GM23338 (cell line): ENCODE results near the gene AKR1D1. TPM values are rescaled to one million over a fixed set of nuclear protein-coding genes. Genes with fewer than 3 reads are reported as not detected.
A peak's percentile ranks its signal among the peaks of the same experiment; 100 is the strongest.

Source experiments
- ATAC-seq: fragments of 200-7000 bp; cut with Tn5 transposase; 3 replicates; pipeline ENCODE4 v1.9.1; 2020
- DNase-seq: peaks from one replicate; pipeline ENCODE4 v3.0.0-alpha.2; 2015; ENCODE audit warnings: low spot score
- H2AFZ ChIP-seq: fragments of 200-600 bp; sonication (generic); 2 replicates; pipeline ENCODE4 v1.8.0; 2016; ENCODE audit warnings: antibody characterized with exemption, mild to moderate bottlenecking, moderate library complexity
- H3F3A ChIP-seq: fragments of 200-600 bp; sonication (generic); replicated peaks from 2 replicates; pipeline ENCODE4 v1.8.0; 2017; ENCODE audit warnings: antibody characterized with exemption, mixed run types, low read depth
- H3K27ac ChIP-seq: fragments of 200-600 bp; sonication (generic); 2 replicates; pipeline ENCODE4 v1.6.1; 2016; ENCODE audit warnings: low read depth
- H3K27me3 ChIP-seq: fragments of 200-600 bp; sonication (generic); 2 replicates; pipeline ENCODE4 v1.8.0; 2016; ENCODE audit warnings: mild to moderate bottlenecking, mixed run types, moderate library complexity; ENCODE audit not compliant: insufficient read depth
- H3K36me3 ChIP-seq: fragments of 200-600 bp; sonication (generic); 2 replicates; pipeline ENCODE4 v1.8.0; 2016; ENCODE audit warnings: mild to moderate bottlenecking; ENCODE audit not compliant: insufficient read depth
- H3K4me1 ChIP-seq: fragments of 200-600 bp; sonication (generic); 2 replicates; pipeline ENCODE4 v1.8.0; 2016; ENCODE audit warnings: mild to moderate bottlenecking, moderate library complexity; ENCODE audit not compliant: insufficient read depth
- H3K4me2 ChIP-seq: fragments of 200-600 bp; sonication (generic); 2 replicates; pipeline ENCODE4 v1.7.1; 2017; ENCODE audit warnings: mixed run types
- H3K4me3 ChIP-seq: fragments of 200-600 bp; sonication (generic); 2 replicates; pipeline ENCODE4 v1.6.1; 2016; ENCODE audit warnings: mixed run types
- H3K79me2 ChIP-seq: fragments of 200-600 bp; sonication (generic); replicated peaks from 2 replicates; pipeline ENCODE4 v1.8.0; 2017; ENCODE audit warnings: mild to moderate bottlenecking; ENCODE audit not compliant: insufficient read depth
- H3K9me2 ChIP-seq: fragments of 200-600 bp; sonication (generic); 2 replicates; pipeline ENCODE4 v1.8.0; 2017; ENCODE audit not compliant: insufficient read depth
- H4K20me1 ChIP-seq: fragments of 200-600 bp; sonication (generic); replicated peaks from 2 replicates; pipeline ENCODE4 v1.8.0; 2017; ENCODE audit warnings: mild to moderate bottlenecking; ENCODE audit not compliant: insufficient read depth
- H3K27ac Mint-ChIP-seq: 2 replicates; pipeline ENCODE4 v1.8.0; 2020; ENCODE audit warnings: inconsistent platforms, mild to moderate bottlenecking, moderate library complexity, mixed read lengths
- H3K27me3 Mint-ChIP-seq: 3 replicates; pipeline ENCODE4 v1.8.0; 2022; ENCODE audit warnings: low read depth, mild to moderate bottlenecking, moderate library complexity, mixed read lengths, inconsistent platforms; ENCODE audit not compliant: insufficient read depth, poor library complexity
- H3K36me3 Mint-ChIP-seq: 3 replicates; pipeline ENCODE4 v1.8.0; 2021; ENCODE audit warnings: low read depth, mild to moderate bottlenecking, inconsistent platforms, moderate library complexity, mixed read lengths
- H3K4me1 Mint-ChIP-seq: 3 replicates; pipeline ENCODE4 v1.8.0; 2020; ENCODE audit warnings: mild to moderate bottlenecking, inconsistent platforms, mixed read lengths
- H3K4me3 Mint-ChIP-seq: 3 replicates; pipeline ENCODE4 v1.8.0; 2021; ENCODE audit warnings: moderate library complexity, mild to moderate bottlenecking, inconsistent platforms, mixed read lengths
- H3K9me3 Mint-ChIP-seq: 3 replicates; pipeline ENCODE4 v1.8.0; 2020; ENCODE audit warnings: moderate library complexity, mild to moderate bottlenecking, inconsistent platforms, mixed read lengths
- CREB1 ChIP-seq: fragments of 250-450 bp; sonication (Bioruptor Pico); IDR thresholded peaks from 2 replicates; pipeline ENCODE4 v1.5.0; 2020; ENCODE audit warnings: low read depth, mild to moderate bottlenecking, moderate library complexity
- CTCF ChIP-seq, 2 experiments: fragments of 200-600 bp in 1 of 2; sonication (generic) in 1 of 2; conservative IDR thresholded peaks; 2 replicates each; pipeline versions ENCODE4 v1.5.1 to v1.6.1; 2016 to 2017; ENCODE audit warnings: antibody characterized with exemption in 2 of 2, low read depth in 2 of 2, mild to moderate bottlenecking in 2 of 2, moderate library complexity in 1 of 2
- EZH2 ChIP-seq: fragments of 200-600 bp; sonication (generic); IDR thresholded peaks from one replicate; pipeline ENCODE4 v1.8.0; 2017; ENCODE audit warnings: antibody characterized with exemption, mild to moderate bottlenecking, low read depth; ENCODE audit not compliant: unreplicated experiment
- JUNB ChIP-seq: IDR thresholded peaks from one replicate; pipeline ENCODE4 v1.6.1; 2016; ENCODE audit warnings: antibody characterized with exemption; ENCODE audit not compliant: unreplicated experiment
- POLR2AphosphoS5 ChIP-seq: IDR thresholded peaks from 2 replicates; pipeline ENCODE4 v1.6.1; 2016; ENCODE audit warnings: antibody characterized with exemption, low read depth
- STAT1 ChIP-seq: IDR thresholded peaks from one replicate; pipeline ENCODE4 v1.6.1; 2016; ENCODE audit warnings: antibody characterized with exemption; ENCODE audit not compliant: unreplicated experiment
- ZNF114 ChIP-seq: fragments of 250-450 bp; sonication (Bioruptor Pico); IDR thresholded peaks from 2 replicates; pipeline ENCODE4 v1.5.0; 2020; ENCODE audit warnings: mild to moderate bottlenecking, moderate library complexity
- ZNF331 ChIP-seq: fragments of 250-450 bp; sonication (Bioruptor Pico); IDR thresholded peaks from 2 replicates; pipeline ENCODE4 v1.5.0; 2020; ENCODE audit warnings: low read depth, mild to moderate bottlenecking, moderate library complexity
- polyA plus RNA-seq: library from polyadenylated mRNA; unstranded; fragments of >200 nt; fragmentation: Nextera tagmentation; extraction: Ambion mirVana; gene quantifications from 2 replicates; pipeline ENCODE4 v1.2.1, GENCODE V29; 2016
- total RNA-seq: library from RNA; depleted of rRNA; stranded (reverse); fragments of >200 nt; shearing (Covaris generic); gene quantifications from 2 replicates; pipeline ENCODE4 v1.2.3, GENCODE V29; 2014
- TF ChIP-seq, protein P1 (sequence below): fragments of 250-450 bp; sonication (Bioruptor Pico); IDR thresholded peaks from 2 replicates; pipeline ENCODE4 v1.5.0; 2020; ENCODE audit warnings: mild to moderate bottlenecking, moderate library complexity

Gene AKR1D1
- total and polyA plus RNA-seq, 2 experiments from 2014 or later: 0.14 TPM; not detected in 1

DNA sequence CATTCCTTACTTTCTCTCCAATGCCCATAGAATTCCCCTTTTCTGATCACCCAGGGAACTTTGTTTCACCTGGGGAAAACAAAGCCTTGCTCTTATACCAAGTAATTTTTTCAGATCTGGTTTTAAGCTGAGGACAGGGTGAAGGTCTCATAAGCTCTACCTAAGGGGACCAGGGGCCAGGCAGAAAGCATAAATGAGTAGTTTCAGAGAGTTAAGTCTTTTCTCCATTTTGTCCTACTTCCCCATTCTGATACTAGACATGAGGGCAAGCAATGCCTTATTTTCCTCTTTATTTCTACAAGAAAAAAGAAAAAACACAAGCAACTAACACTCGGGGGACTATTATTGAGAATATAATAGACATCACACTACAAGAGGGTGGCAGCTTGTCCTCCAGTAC is 2.9 kb downstream of the AKR1D1 start (continued):
- TF ChIP-seq, protein P1, sequence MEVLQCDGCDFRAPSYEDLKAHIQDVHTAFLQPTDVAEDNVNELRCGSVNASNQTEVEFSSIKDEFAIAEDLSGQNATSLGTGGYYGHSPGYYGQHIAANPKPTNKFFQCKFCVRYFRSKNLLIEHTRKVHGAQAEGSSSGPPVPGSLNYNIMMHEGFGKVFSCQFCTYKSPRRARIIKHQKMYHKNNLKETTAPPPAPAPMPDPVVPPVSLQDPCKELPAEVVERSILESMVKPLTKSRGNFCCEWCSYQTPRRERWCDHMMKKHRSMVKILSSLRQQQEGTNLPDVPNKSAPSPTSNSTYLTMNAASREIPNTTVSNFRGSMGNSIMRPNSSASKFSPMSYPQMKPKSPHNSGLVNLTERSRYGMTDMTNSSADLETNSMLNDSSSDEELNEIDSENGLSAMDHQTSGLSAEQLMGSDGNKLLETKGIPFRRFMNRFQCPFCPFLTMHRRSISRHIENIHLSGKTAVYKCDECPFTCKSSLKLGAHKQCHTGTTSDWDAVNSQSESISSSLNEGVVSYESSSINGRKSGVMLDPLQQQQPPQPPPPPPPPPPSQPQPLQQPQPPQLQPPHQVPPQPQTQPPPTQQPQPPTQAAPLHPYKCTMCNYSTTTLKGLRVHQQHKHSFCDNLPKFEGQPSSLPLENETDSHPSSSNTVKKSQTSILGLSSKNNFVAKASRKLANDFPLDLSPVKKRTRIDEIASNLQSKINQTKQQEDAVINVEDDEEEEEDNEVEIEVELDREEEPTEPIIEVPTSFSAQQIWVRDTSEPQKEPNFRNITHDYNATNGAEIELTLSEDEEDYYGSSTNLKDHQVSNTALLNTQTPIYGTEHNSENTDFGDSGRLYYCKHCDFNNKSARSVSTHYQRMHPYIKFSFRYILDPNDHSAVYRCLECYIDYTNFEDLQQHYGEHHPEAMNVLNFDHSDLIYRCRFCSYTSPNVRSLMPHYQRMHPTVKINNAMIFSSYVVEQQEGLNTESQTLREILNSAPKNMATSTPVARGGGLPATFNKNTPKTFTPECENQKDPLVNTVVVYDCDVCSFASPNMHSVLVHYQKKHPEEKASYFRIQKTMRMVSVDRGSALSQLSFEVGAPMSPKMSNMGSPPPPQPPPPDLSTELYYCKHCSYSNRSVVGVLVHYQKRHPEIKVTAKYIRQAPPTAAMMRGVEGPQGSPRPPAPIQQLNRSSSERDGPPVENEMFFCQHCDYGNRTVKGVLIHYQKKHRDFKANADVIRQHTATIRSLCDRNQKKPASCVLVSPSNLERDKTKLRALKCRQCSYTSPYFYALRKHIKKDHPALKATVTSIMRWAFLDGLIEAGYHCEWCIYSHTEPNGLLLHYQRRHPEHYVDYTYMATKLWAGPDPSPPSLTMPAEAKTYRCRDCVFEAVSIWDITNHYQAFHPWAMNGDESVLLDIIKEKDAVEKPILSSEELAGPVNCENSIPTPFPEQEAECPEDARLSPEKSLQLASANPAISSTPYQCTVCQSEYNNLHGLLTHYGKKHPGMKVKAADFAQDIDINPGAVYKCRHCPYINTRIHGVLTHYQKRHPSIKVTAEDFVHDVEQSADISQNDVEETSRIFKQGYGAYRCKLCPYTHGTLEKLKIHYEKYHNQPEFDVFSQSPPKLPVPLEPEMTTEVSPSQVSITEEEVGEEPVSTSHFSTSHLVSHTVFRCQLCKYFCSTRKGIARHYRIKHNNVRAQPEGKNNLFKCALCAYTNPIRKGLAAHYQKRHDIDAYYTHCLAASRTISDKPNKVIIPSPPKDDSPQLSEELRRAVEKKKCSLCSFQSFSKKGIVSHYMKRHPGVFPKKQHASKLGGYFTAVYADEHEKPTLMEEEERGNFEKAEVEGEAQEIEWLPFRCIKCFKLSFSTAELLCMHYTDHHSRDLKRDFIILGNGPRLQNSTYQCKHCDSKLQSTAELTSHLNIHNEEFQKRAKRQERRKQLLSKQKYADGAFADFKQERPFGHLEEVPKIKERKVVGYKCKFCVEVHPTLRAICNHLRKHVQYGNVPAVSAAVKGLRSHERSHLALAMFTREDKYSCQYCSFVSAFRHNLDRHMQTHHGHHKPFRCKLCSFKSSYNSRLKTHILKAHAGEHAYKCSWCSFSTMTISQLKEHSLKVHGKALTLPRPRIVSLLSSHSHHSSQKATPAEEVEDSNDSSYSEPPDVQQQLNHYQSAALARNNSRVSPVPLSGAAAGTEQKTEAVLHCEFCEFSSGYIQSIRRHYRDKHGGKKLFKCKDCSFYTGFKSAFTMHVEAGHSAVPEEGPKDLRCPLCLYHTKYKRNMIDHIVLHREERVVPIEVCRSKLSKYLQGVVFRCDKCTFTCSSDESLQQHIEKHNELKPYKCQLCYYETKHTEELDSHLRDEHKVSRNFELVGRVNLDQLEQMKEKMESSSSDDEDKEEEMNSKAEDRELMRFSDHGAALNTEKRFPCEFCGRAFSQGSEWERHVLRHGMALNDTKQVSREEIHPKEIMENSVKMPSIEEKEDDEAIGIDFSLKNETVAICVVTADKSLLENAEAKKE: no peak

GRCh38 chr7:138081868-138082267 is 5.6 kb downstream of the AKR1D1 start:
- no peak overlapping the region for H3K27ac ChIP-seq
- no peaks in the 10 kb centered on the region for H3K27me3 ChIP-seq
- H4K20me1 ChIP-seq: no peaks in the 10 kb centered on the region
- peaks cover 4% of the 10 kb centered on the region for H3K9me2 ChIP-seq
- Mint-ChIP-seq H3K36me3 (peaks cover under 1% of the 10 kb centered on the region; the same call in 1 of the 3 replicates), H3K27ac (no peak overlapping the region), H3K4me3 (no peak overlapping the region), H3K27me3 (peaks cover 1% of the 10 kb centered on the region), H3K4me1 (no peaks in the 10 kb centered on the region), H3K9me3 (peaks cover 2% of the 10 kb centered on the region; the same call in 1 of the 3 replicates)
- no peaks in the 10 kb centered on the region for H3K4me1 ChIP-seq
- no peaks in the 10 kb centered on the region for H3K36me3 ChIP-seq
- ATAC-seq (no peak), DNase-seq (no peak)
- H3F3A ChIP-seq: no peaks in the 10 kb centered on the region
- no peak overlapping the region for H3K4me3 ChIP-seq
- no peaks in the 10 kb centered on the region for H3K79me2 ChIP-seq
- peak overlapping the region; percentile 32; the same call in 1 of the 2 replicates for H2AFZ ChIP-seq
- H3K4me2 ChIP-seq: no peak overlapping the region
- TF ChIP-seq ZNF331 (CRISPR knock-in tag): no peak
- no peak for TF ChIP-seq CTCF (conservative IDR thresholded peaks at IDR 0.05; ENCODE audit: low read depth in 2 of 2)
- TF ChIP-seq STAT1: no peak
- no peak for TF ChIP-seq EZH2
- no peak for TF ChIP-seq ZNF114 (CRISPR knock-in tag)
- no peak for TF ChIP-seq JUNB
- no peak for TF ChIP-seq POLR2AphosphoS5
- TF ChIP-seq, protein P1: no peak
- no peak for TF ChIP-seq CREB1 (CRISPR knock-in tag)
